Right lobe of liver (tissue), 6 donors: ENCODE measurements around the gene NTMT1. TPM values are rescaled to one million over a fixed set of nuclear protein-coding genes. Genes with fewer than 3 reads are reported as not detected.

ENCODE experiments used
- ATAC-seq, 4 donors: fragments of 200-7000 bp; cut with Tn5 transposase; one replicate each; pipeline ENCODE4 v1.9.1; 2020; ENCODE audit warnings: mild to moderate bottlenecking in 4 of 4, moderate library complexity in 4 of 4
- DNase-seq, 3 donors: peaks; one replicate each; pipeline ENCODE4 v3.0.0-alpha.2; 2020
- H3K27ac ChIP-seq, 3 donors: fragments of 200-600 bp; one replicate each; pipeline ENCODE4 v1.8.0; 2022
- H3K27me3 ChIP-seq, 2 donors: fragments of 200-600 bp; one replicate each; pipeline ENCODE4 v1.8.0; 2022
- H3K36me3 ChIP-seq, 4 donors: fragments of 200-600 bp; sonication (generic) in 1 of 4; one replicate each; pipeline versions ENCODE4 v1.5.1 to v1.8.0; 2017 to 2022; ENCODE audit warnings: control low read depth in 1 of 4
- H3K4me1 ChIP-seq, 4 donors: fragments of 200-600 bp; sonication (generic) in 1 of 4; one replicate each; pipeline versions ENCODE4 v1.5.1 to v1.8.0; 2017 to 2022; ENCODE audit warnings: control low read depth in 1 of 4
- H3K4me3 ChIP-seq, 3 donors: fragments of 200-600 bp; one replicate each; pipeline ENCODE4 v1.8.0; 2022
- H3K9me3 ChIP-seq, 4 donors: fragments of 200-600 bp; sonication (generic) in 1 of 4; one replicate each; pipeline versions ENCODE4 v1.5.1 to v1.8.0; 2017 to 2022; ENCODE audit warnings: control low read depth in 1 of 4
- POLR2A ChIP-seq: fragments of 450-650 bp; IDR thresholded peaks from one replicate; pipeline ENCODE4 v1.6.1; 2017; ENCODE audit warnings: antibody characterized with exemption, mild to moderate bottlenecking
- WGBS: methylation state at CpG from one replicate; pipeline ENCODE4 v1.1.6; 2018; ENCODE audit warnings: low coverage, low lambda C conversion rate; ENCODE audit not compliant: insufficient coverage; ENCODE audit errors: missing lambda C conversion rate; 5-methylcytosine and 5-hydroxymethylcytosine counted together
- intact Hi-C, 2 donors: fragments of 100-400 bp; cut with DNase I; formaldehyde crosslinking; loops; one replicate each; pipeline versions ENCODE4 v1.11.2 to v1.14.1; 2022
- total RNA-seq, 6 experiments: library from RNA; depleted of rRNA in 2 of 6; stranded (reverse); fragments of >200 nt in 2 of 6; fragmentation: NEBNext Ultra II Directional in 3 of 6; extraction: Animal tissue kit (Norgen Biotek cat#: 25700) in 3 of 6; gene quantifications; one replicate each; pipeline versions ENCODE4 v1.1.0 to v1.2.4, GENCODE V29; 2016 to 2023
- TF ChIP-seq, protein P1 (sequence below), 4 donors: fragments of 200-600 bp in 3 of 4; fragments of 450-650 bp in 1 of 4; IDR thresholded peaks; one replicate each; pipeline versions ENCODE4 v1.5.1 to v1.8.0; 2016 to 2022; ENCODE audit warnings: antibody characterized with exemption in 4 of 4, mild to moderate bottlenecking in 2 of 4
- donor health status: DM: no; HTN: yes; CAD: no.
- donor health status: DM: no; HTN: no; CAD: no.
- donor health status: DM: no; HTN: no; CAD: no.
- donor health status: DM: no; HTN: yes; CAD: no.
- donor health status: DM: no; HTN: yes; CAD: no.

Gene NTMT1
- total RNA-seq, 6 experiments from 2014 or later = 15.6 to 28.3 (median 20.7) TPM

DNA sequence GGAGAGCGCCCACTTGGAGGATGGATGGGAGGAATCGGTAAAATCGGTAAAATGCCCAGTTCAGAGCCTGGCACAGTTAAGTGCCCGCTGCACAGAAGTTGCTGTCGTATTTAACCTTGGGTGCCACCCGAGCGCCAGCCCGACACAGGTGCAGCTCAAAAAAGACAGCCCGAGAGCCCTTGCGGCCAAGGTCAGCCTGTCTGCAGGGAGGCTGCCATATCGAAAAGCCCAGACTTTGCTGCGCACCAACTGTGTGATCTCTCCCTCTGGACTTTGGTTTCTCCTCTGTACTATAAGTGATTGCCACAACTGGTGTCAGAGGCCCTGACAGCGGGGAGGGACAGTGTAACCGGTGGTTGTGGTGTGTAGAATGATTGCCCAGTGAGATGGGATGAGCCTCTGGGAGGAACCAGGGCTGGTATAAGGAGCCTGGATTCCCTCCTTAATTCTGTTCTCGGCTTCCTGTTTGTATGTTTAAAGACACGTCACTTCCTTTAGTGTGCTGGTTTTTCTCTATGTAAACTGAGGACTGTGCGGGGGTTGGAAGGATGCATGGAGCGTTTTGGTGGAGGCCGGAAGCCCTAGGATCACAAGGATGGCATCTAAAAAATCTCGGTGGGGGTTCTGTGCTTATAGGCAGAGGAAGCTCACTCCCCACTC lies 792 bp downstream of the NTMT1 start:
- DNase-seq (peak; percentile 56 to 74 (median 72)), ATAC-seq (peak; percentile 47 to 74 (median 69))
- Histone ChIP-seq H3K9me3 (no peaks in the 10 kb centered on the region), H3K36me3 (no peaks in the 10 kb centered on the region), H3K4me1 (peaks cover 0 to 32% (median 9%) of the 10 kb centered on the region in 4 donors), H3K27me3 (no peaks in the 10 kb centered on the region), H3K4me3 (peak overlapping the region; percentile 80 to 99 (median 87)), H3K27ac (peak overlapping the region; percentile 90 to 98 (median 95))
- no peak for TF ChIP-seq POLR2A
- intact Hi-C loops = no loop called here
- 10% methylated on average over 9 of the region's 20 CpGs for WGBS

DNA sequence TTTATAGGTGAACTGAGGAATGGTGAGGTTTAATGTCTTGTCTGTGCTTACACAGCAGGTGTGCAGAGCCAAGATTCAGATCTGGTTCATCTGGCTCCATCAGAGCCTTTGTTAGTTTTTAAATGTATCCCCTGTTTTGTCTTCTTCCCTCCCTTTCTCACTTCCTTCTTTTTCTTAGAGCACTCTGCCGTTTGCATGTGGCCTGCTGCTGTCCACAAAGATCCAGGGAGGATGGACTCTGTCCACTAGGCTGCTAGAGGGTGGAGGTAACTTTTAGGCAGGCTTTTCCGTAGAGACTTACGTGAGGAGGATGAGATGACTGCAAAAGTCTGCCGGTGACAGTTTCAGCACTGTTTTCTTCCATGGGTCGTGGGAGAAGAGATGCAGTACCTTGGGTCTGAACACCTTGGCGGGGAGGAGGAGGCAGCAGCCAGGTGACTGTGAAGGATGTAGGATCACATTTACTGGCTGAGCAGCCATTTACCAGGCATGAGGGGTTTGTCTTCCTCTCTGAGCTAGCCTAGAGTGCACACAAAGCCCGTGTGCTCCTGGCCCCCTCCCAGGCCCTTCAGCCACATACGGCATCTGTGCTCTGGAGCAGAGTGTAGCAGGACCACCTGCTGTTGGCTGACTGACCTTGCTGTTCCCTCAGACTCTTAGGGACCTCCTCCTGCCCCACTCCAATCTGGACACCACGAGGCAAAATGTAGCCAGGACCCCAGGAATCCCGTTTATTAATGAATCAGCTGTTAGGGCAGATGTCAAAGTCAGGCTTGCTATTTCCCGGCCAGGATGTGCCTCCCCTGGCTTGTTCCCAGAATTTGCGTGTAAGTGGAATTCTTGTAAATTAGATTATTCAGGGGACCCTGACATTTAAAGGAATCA lies 1.8 kb downstream of the NTMT1 start:
- peaks cover 0 to 32% (median 9%) of the 10 kb centered on the region in 4 donors for H3K4me1 ChIP-seq
- TF ChIP-seq, protein P1, sequence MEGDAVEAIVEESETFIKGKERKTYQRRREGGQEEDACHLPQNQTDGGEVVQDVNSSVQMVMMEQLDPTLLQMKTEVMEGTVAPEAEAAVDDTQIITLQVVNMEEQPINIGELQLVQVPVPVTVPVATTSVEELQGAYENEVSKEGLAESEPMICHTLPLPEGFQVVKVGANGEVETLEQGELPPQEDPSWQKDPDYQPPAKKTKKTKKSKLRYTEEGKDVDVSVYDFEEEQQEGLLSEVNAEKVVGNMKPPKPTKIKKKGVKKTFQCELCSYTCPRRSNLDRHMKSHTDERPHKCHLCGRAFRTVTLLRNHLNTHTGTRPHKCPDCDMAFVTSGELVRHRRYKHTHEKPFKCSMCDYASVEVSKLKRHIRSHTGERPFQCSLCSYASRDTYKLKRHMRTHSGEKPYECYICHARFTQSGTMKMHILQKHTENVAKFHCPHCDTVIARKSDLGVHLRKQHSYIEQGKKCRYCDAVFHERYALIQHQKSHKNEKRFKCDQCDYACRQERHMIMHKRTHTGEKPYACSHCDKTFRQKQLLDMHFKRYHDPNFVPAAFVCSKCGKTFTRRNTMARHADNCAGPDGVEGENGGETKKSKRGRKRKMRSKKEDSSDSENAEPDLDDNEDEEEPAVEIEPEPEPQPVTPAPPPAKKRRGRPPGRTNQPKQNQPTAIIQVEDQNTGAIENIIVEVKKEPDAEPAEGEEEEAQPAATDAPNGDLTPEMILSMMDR (IDR thresholded peaks at IDR 0.05) = no peak
- TF ChIP-seq POLR2A = no peak
- 25% methylated on average over 9 of the region's 12 CpGs for WGBS

DNA sequence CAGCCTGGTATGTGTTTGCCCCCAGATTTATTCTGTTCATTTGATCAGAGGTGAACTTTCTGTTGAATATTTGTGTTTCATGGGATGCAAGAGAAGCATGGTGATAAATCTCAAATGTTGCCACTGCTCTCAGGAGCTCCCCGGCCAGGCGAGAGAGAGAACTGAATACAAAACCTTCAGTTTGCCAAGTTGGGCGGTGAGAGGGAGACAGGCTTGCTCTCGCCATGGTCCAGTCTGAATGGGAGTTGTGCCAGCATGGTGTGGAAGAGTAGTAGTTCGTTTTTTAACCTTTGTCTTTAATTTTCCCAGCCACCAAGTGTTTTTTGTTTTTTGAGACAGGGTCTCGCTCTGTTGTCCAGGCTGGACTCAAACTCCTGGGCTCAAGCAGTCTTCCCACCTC lies 2.7 kb downstream of the NTMT1 start:
- WGBS = 59% methylated on average over 6 of the region's 6 CpGs
- intact Hi-C loops = no loop called here
- Histone ChIP-seq H3K27ac (peak overlapping the region in 1 of 3 donors; percentile 1), H3K27me3 (no peaks in the 10 kb centered on the region), H3K4me3 (no peak overlapping the region), H3K9me3 (no peaks in the 10 kb centered on the region), H3K36me3 (peaks cover 0 to 13% (median 7%) of the 10 kb centered on the region in 4 donors), H3K4me1 (peaks cover 0 to 32% (median 9%) of the 10 kb centered on the region in 4 donors)
- no peak for ATAC-seq
- TF ChIP-seq, protein P1 (IDR thresholded peaks at IDR 0.05) = no peak
- TF ChIP-seq POLR2A = no peak
- no peak for DNase-seq

More for the DNA sequence above, 1.8 kb downstream of the NTMT1 start:
- DNase-seq = no peak
- peaks cover 0 to 5% (median 2%) of the 10 kb centered on the region in 4 donors for H3K36me3 ChIP-seq
- no peaks in the 10 kb centered on the region for H3K9me3 ChIP-seq
- H3K27ac ChIP-seq = peak overlapping the region in 2 of 3 donors; percentile 7 to 95
- H3K4me3 ChIP-seq = peak overlapping the region; percentile 80 to 99 (median 87)
- no peak for ATAC-seq
- H3K27me3 ChIP-seq = no peaks in the 10 kb centered on the region
- intact Hi-C loops = no loop called here

DNA sequence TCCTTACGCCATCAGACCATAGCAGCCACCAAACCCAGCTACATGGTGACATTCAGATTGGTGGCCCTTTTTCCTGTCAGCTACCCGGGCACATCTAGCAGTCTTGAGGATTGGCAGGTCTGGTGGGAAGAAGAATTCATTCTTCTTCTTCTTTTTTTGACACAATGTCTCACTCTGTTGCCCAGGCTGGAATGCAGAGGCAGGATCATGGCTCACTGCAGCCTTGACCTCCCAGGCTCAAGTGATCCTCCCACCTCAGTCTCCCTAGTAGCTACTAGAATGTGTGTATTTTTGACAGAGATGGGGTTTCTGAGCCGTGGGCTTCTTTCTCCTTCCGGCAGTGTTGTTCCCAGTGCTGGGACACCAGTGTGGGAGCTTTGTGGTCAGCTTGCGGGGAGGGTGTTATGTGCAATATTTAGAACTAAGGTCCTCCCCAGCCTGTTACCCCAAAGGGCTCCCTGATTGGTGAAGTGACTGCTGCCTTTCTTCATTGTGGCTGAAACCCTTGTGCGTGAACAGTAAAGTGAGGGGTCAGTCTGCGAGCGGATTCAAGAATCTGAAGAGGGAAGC lies 3.4 kb downstream of the NTMT1 start:
- Histone ChIP-seq H3K4me1 (peaks cover 0 to 32% (median 9%) of the 10 kb centered on the region in 4 donors), H3K4me3 (no peak overlapping the region), H3K27ac (no peak overlapping the region), H3K9me3 (no peaks in the 10 kb centered on the region), H3K27me3 (no peaks in the 10 kb centered on the region), H3K36me3 (peaks cover 0 to 19% (median 11%) of the 10 kb centered on the region in 4 donors)
- intact Hi-C loops = no loop called here
- ATAC-seq (no peak), DNase-seq (no peak)
- WGBS = 84% methylated on average over 4 of the region's 8 CpGs
- TF ChIP-seq, protein P1 (IDR thresholded peaks at IDR 0.05) = no peak
- TF ChIP-seq POLR2A = no peak
